ENCODE measurements around the gene TFF2.

Gene TFF2, protein sequence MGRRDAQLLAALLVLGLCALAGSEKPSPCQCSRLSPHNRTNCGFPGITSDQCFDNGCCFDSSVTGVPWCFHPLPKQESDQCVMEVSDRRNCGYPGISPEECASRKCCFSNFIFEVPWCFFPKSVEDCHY

GRCh38 chr21:42350927-42351426 is at the start of gene TFF2:
Gene TFF2, minus strand, starts transcription at chr21:42350994. Its CDS starts 37 bp downstream, at chr21:42350957.
- in situ Hi-C loops (cut with MboI; ENCODE audit: low pct_unique_long_range_greater_than_20kb, low sequenced_read_pairs): no loop called here
- no peak for DNase-seq

GRCh38 chr21:42400525-42400924 is 49.7 kb upstream of the TFF2 start:
- no peak for DNase-seq

GRCh38 chr21:42398436-42399028 is 47.7 kb upstream of the TFF2 start:
- in situ Hi-C loops (cut with MboI; ENCODE audit: low pct_unique_long_range_greater_than_20kb, low sequenced_read_pairs): no loop called here

More at GRCh38 chr21:42400525-42400924, 49.7 kb upstream of the TFF2 start:
- in situ Hi-C loops (cut with MboI; ENCODE audit: low pct_unique_long_range_greater_than_20kb, low sequenced_read_pairs): no loop called here

GRCh38 chr21:42397746-42398394 is 47.1 kb upstream of the TFF2 start:
- in situ Hi-C loops (cut with MboI; ENCODE audit: low pct_unique_long_range_greater_than_20kb, low sequenced_read_pairs): no loop called here
- no peak for DNase-seq

More at GRCh38 chr21:42398436-42399028, 47.7 kb upstream of the TFF2 start:
- no peak for DNase-seq

- DNase-seq: no peak
- in situ Hi-C loops (cut with MboI; ENCODE audit: low pct_unique_long_range_greater_than_20kb, low sequenced_read_pairs): no loop called here
Measured at GRCh38 chr21:42396799-42397745, 46.3 kb upstream of the TFF2 start.

DNA sequence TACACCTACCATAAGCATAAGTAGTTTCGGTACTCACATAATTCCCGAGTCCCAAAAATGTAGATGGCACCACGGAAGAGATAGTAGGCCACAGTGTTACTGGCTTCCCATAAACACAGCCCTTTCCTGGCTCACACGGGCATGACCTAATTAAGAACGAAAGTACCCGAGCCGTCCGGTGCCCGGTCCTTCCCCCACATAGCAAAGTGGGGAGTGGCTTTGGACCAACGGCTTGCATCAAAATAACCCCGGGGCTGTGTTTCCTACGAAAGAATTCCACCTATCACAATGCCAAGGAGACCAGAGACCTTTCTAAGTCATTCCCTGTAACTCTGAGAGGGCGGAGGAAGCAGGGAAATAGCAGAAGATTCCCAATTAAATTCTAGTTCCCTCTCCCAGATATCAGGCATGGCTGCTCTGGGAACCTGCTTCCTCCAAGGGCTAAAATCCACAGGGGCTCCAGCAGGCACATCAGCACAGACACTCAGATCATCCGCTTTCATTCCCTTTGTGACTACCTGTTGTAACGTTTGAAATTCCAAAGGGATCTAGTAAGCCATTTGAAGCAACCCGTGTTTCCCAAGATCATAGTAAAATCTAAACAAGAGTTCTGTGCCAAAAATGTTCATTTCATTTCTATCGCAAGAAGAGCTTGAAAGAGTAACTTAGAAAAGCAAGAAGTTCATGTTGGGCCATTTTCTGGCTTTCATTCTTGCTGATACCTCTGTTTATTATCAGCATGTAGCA is 45.3 kb upstream of the TFF2 start, which contains the start of gene TMPRSS3:
TMPRSS3 (minus strand) TSS at position 148 of the 747 bp plus-strand sequence. CDS start 635 bp downstream, outside the sequence.
- DNase-seq: no peak
- in situ Hi-C loops (cut with MboI; ENCODE audit: low pct_unique_long_range_greater_than_20kb, low sequenced_read_pairs): no loop called here

- DNase-seq: no peak
Measured at GRCh38 chr21:42395302-42395701, 44.5 kb upstream of the TFF2 start.

DNA sequence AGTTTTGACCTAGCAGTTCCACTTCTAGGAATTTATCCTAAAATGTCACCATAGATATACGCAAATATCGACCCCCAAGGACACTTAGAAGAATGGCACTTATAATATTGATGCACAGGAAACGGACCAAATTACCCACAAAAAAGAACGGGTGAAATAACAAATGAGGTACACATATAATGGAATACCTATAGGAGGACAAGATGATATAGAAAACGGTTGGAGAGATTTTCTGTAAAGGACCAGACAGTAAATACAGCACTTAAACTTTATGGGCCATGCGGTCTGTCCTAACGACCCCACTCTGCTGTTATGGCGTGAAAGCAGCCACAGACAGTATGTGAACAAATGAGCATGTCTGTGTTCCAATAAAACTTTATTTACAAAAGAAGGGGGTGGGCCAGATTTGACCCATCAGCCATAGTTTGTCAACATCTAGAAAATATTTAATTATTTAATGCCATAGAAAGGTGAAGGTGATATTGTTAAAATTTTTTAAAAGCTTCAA is 42.7 kb upstream of the TFF2 start:
- DNase-seq: no peak
- in situ Hi-C loops (cut with MboI; ENCODE audit: low pct_unique_long_range_greater_than_20kb, low sequenced_read_pairs): no loop called here

More at GRCh38 chr21:42395302-42395701, 44.5 kb upstream of the TFF2 start:
- in situ Hi-C loops (cut with MboI; ENCODE audit: low pct_unique_long_range_greater_than_20kb, low sequenced_read_pairs): no loop called here

DNA sequence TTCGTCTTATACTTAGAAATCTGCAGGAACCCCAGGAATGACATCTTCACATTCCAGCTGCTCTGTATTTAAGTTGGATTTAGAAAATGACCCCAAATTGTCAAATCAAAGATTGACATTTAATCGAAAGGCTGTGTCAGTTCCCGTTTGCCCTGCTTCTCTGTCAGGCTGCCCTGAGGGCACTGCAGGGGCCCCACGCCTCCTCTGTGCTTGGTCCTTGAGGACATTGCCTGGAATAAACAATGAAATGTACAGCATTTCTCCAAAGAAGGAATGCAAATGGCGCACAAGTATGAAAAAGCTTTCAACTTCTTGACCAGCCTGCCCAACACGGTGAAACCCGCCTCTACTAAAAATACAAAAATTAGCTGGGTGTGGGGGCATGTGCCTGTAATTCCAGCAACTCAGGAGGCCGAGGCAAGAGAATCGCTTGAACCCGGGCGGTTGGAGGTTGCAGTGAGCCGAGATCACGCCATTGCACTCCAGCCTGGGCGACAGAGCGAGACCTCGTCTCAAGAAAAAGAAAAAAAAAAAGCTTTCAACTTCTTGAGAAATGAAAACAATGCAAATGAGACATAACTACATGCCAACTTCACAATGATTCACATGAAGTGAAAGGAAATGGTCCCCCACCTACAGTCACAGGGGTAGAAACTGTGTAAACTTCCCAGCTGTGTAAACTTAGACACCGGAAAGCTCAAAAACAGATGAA is 42.1 kb upstream of the TFF2 start:
- in situ Hi-C loops (cut with MboI; ENCODE audit: low pct_unique_long_range_greater_than_20kb, low sequenced_read_pairs): no loop called here

GRCh38 chr21:42391297-42391696 is 40.5 kb upstream of the TFF2 start:
- no peak for DNase-seq
- in situ Hi-C loops (cut with MboI; ENCODE audit: low pct_unique_long_range_greater_than_20kb, low sequenced_read_pairs): no loop called here

More for the DNA sequence above, 42.1 kb upstream of the TFF2 start:
- no peak for DNase-seq

GRCh38 chr21:42390696-42391095 is 39.9 kb upstream of the TFF2 start:
- in situ Hi-C loops (cut with MboI; ENCODE audit: low pct_unique_long_range_greater_than_20kb, low sequenced_read_pairs): no loop called here

DNA sequence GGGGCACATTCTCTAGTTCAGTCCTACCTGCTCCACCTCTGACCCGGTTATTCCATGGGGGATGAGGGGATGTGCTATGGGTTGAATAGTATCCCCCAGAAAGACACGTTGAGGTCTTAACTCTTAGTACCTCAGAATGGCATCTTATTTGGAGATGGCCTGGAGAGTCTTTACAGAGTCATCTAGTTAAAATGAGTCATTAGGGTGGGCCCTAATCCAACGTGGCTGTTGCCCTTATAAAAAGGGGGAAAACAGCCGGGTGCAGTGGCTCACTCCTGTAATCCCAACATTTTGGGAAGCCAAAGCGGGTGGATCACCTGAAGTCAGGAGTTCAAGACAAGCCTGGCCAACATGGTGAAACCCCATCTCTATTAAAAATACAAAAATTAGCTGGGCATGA is 39.4 kb upstream of the TFF2 start:
- DNase-seq: no peak
- in situ Hi-C loops (cut with MboI; ENCODE audit: low pct_unique_long_range_greater_than_20kb, low sequenced_read_pairs): no loop called here

More at GRCh38 chr21:42390696-42391095, 39.9 kb upstream of the TFF2 start:
- DNase-seq: no peak

GRCh38 chr21:42389449-42389835 is 38.6 kb upstream of the TFF2 start:
- in situ Hi-C loops (cut with MboI; ENCODE audit: low pct_unique_long_range_greater_than_20kb, low sequenced_read_pairs): no loop called here
- DNase-seq: no peak

DNA sequence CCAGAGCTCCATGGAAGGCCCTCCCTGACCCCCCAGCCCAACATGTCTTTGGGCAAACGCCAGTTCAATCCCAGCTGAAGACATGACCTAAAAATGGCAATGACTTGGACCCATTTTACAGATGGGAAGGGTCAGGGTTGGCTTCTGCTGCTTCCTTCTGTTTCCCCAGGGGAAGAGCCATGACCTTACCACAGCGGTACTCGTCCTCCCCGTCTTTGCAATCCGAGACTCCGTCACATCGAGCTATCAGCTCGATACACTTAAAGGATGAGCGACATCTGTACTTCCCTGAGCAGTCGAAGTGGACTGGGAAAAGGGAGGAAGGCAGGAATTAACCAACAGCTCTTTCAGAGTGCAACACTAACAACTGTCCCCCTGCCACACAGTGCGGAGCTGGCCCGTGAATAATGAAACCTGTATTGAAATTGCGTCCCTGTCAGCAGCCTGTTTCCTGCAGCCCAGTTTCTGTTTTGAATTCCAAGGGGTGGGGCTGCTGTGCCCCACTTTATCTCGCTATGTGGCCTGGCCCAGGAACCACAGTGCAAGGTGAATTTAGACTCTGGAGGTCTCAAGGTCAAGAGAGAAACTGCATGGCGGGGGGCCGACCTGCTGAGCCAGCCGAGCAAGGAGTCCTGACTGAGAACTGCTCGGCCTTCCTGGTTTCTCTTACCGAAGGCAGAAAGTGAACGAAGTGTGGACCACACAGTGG is 38.1 kb upstream of the TFF2 start:
- no peak for DNase-seq

GRCh38 chr21:42387843-42388340 is 37.1 kb upstream of the TFF2 start:
- in situ Hi-C loops (cut with MboI; ENCODE audit: low pct_unique_long_range_greater_than_20kb, low sequenced_read_pairs): no loop called here
- DNase-seq: no peak

More for the DNA sequence above, 38.1 kb upstream of the TFF2 start:
- in situ Hi-C loops (cut with MboI; ENCODE audit: low pct_unique_long_range_greater_than_20kb, low sequenced_read_pairs): no loop called here

- no peak for DNase-seq
- in situ Hi-C loops (cut with MboI; ENCODE audit: low pct_unique_long_range_greater_than_20kb, low sequenced_read_pairs): no loop called here
Measured at GRCh38 chr21:42387164-42387563, 36.4 kb upstream of the TFF2 start.

DNA sequence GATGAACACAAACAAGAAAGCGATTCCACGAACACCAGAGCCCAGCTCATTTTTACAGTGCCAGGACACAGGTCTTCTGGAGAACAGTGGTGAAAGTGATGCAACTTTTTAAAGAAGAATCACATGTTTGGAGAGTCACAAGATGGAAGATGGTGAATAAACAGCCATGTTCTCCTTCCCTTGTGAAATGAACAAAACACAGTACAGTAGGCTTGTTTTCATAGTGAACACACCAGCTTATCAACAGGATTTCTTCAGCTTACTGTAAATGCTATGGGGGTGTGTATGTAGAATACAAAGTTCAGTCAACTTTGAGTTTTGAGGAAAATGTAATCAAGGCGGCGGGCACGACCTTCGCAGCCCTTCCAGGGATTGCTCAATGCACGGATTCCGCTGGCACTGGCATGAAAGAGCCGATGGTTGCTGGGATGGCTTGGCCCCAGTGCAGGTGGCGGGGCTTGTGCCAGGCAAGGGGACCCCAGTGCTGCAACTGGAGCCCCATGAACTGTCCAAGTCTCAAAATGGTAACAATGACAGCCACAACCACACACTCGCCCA is 35.3 kb upstream of the TFF2 start:
- DNase-seq: no peak
- in situ Hi-C loops (cut with MboI; ENCODE audit: low pct_unique_long_range_greater_than_20kb, low sequenced_read_pairs): no loop called here

All from KBM-7 (cell line).